ENCODE results near the gene ZBTB40.

Gene ZBTB40

GRCh38 chr1:22413799-22414198, 37.9 kb upstream of the ZBTB40 start:
- no peak for TF ChIP-seq REST (IDR thresholded peaks at IDR 0.05; ENCODE audit: insufficient read depth in 1 of 2, low read depth in 2 of 2, low read length in 2 of 2)
- TF ChIP-seq POLR2AphosphoS5 (IDR thresholded peaks at IDR 0.05; ENCODE audit: low read depth, low read length): no peak
- TF ChIP-seq TAF1 (IDR thresholded peaks at IDR 0.05; ENCODE audit: borderline replicate concordance, insufficient read depth, low read length): no peak
- TF ChIP-seq FOXP2 (optimal IDR thresholded peaks at IDR 0.05; ENCODE audit: borderline replicate concordance, extremely low read depth, extremely low read length, insufficient read depth): no peak
- TF ChIP-seq SIN3A (IDR thresholded peaks at IDR 0.05; ENCODE audit: borderline replicate concordance, insufficient read depth, low read length): no peak

GRCh38 chr1:22414244-22414751, 37.4 kb upstream of the ZBTB40 start:
- TF ChIP-seq TAF1 (IDR thresholded peaks at IDR 0.05; ENCODE audit: borderline replicate concordance, insufficient read depth, low read length): peak; percentile 28; the same call in 1 of the 2 replicates
- TF ChIP-seq SIN3A (IDR thresholded peaks at IDR 0.05; ENCODE audit: borderline replicate concordance, insufficient read depth, low read length): no peak

- no peak for TF ChIP-seq SIN3A (IDR thresholded peaks at IDR 0.05; ENCODE audit: borderline replicate concordance, insufficient read depth, low read length)
- no peak for TF ChIP-seq FOXP2 (optimal IDR thresholded peaks at IDR 0.05; ENCODE audit: borderline replicate concordance, extremely low read depth, extremely low read length, insufficient read depth)
- TF ChIP-seq TAF1 (IDR thresholded peaks at IDR 0.05; ENCODE audit: borderline replicate concordance, insufficient read depth, low read length): no peak
- no peak for TF ChIP-seq REST (IDR thresholded peaks at IDR 0.05; ENCODE audit: insufficient read depth in 1 of 2, low read depth in 2 of 2, low read length in 2 of 2)
- no peak for TF ChIP-seq POLR2AphosphoS5 (IDR thresholded peaks at IDR 0.05; ENCODE audit: low read depth, low read length)
Measured at GRCh38 chr1:22415489-22415888, 36.2 kb upstream of the ZBTB40 start.

GRCh38 chr1:22416555-22417454, 34.8 kb upstream of the ZBTB40 start:
- TF ChIP-seq SIN3A (IDR thresholded peaks at IDR 0.05; ENCODE audit: borderline replicate concordance, insufficient read depth, low read length) (no peak), FOXP2 (optimal IDR thresholded peaks at IDR 0.05; ENCODE audit: borderline replicate concordance, extremely low read depth, extremely low read length, insufficient read depth) (peak; percentile 65), POLR2AphosphoS5 (IDR thresholded peaks at IDR 0.05; ENCODE audit: low read depth, low read length) (no peak)

- TF ChIP-seq FOXP2 (optimal IDR thresholded peaks at IDR 0.05; ENCODE audit: borderline replicate concordance, extremely low read depth, extremely low read length, insufficient read depth) (no peak), POLR2AphosphoS5 (IDR thresholded peaks at IDR 0.05; ENCODE audit: low read depth, low read length) (no peak), SIN3A (IDR thresholded peaks at IDR 0.05; ENCODE audit: borderline replicate concordance, insufficient read depth, low read length) (no peak), TAF1 (IDR thresholded peaks at IDR 0.05; ENCODE audit: borderline replicate concordance, insufficient read depth, low read length) (no peak), REST (IDR thresholded peaks at IDR 0.05; ENCODE audit: insufficient read depth in 1 of 2, low read depth in 2 of 2, low read length in 2 of 2) (no peak)
Measured at GRCh38 chr1:22417466-22417865, 34.2 kb upstream of the ZBTB40 start.

- TF ChIP-seq POLR2AphosphoS5 (IDR thresholded peaks at IDR 0.05; ENCODE audit: low read depth, low read length) (no peak), SIN3A (IDR thresholded peaks at IDR 0.05; ENCODE audit: borderline replicate concordance, insufficient read depth, low read length) (no peak), TAF1 (IDR thresholded peaks at IDR 0.05; ENCODE audit: borderline replicate concordance, insufficient read depth, low read length) (no peak), FOXP2 (optimal IDR thresholded peaks at IDR 0.05; ENCODE audit: borderline replicate concordance, extremely low read depth, extremely low read length, insufficient read depth) (no peak), REST (IDR thresholded peaks at IDR 0.05; ENCODE audit: insufficient read depth in 1 of 2, low read depth in 2 of 2, low read length in 2 of 2) (no peak)
Measured at GRCh38 chr1:22418312-22418711, 33.3 kb upstream of the ZBTB40 start.

Data from PFSK-1 (cell line).